Measurements from ENCODE around the gene PKNOX2.

- no peak for TF ChIP-seq CTCF (IDR thresholded peaks at IDR 0.05)
- no peak for TF ChIP-seq POLR2A (IDR thresholded peaks at IDR 0.05)
- TF ChIP-seq EP300 (IDR thresholded peaks at IDR 0.05): no peak
These were observed 29.3 kb downstream of the PKNOX2 start for GRCh38 chr11:125193841-125194240.

Data from ovary (tissue), 3 donors.